WI38 (cell line): ENCODE results near the gene TCOF1.

ENCODE experiments used
- H3K4me3 ChIP-seq: 2 replicates; pipeline ENCODE4 v1.5.1; 2011; ENCODE audit warnings: low read depth, mild to moderate bottlenecking, control low read depth, low read length
- TF ChIP-seq, protein P1 (sequence below): IDR thresholded peaks from 2 replicates; pipeline ENCODE4 v1.5.1; 2012; ENCODE audit warnings: low read depth, mild to moderate bottlenecking, control low read depth, low read length

TCOF1 gene

DNA sequence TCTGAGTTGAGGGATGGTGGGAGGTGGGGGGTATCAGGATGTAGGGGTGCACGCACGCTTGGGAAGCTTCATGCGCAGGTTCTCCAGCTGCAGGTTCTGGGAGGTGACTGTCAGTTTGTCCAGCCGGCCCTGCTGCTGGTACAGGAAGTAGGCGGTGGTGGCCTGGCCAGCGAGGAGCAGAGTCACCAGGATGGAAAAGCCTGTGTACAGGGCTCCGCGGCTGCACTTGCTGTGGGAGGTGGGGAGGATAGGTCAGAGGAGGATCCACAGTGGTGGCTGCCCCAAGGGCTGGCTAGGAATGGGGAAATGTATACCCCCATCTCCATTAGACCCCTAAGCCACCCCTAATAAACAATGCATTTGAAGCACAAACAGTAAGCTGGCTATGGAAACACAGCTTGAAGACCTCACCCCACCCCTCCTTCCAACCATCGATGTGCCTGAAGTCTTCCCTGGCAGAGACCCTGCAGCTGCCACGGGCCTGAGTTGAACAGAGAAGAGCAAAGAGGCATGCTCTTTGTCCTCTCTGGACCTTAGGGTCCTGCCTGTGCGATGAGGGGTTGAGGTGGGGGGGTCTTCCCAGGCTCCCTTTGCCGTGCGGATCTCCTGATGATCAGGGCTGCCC lies 49.7 kb downstream of the TCOF1 start:
- no peak overlapping the region for H3K4me3 ChIP-seq
- TF ChIP-seq, protein P1, sequence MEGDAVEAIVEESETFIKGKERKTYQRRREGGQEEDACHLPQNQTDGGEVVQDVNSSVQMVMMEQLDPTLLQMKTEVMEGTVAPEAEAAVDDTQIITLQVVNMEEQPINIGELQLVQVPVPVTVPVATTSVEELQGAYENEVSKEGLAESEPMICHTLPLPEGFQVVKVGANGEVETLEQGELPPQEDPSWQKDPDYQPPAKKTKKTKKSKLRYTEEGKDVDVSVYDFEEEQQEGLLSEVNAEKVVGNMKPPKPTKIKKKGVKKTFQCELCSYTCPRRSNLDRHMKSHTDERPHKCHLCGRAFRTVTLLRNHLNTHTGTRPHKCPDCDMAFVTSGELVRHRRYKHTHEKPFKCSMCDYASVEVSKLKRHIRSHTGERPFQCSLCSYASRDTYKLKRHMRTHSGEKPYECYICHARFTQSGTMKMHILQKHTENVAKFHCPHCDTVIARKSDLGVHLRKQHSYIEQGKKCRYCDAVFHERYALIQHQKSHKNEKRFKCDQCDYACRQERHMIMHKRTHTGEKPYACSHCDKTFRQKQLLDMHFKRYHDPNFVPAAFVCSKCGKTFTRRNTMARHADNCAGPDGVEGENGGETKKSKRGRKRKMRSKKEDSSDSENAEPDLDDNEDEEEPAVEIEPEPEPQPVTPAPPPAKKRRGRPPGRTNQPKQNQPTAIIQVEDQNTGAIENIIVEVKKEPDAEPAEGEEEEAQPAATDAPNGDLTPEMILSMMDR, result no peak

DNA sequence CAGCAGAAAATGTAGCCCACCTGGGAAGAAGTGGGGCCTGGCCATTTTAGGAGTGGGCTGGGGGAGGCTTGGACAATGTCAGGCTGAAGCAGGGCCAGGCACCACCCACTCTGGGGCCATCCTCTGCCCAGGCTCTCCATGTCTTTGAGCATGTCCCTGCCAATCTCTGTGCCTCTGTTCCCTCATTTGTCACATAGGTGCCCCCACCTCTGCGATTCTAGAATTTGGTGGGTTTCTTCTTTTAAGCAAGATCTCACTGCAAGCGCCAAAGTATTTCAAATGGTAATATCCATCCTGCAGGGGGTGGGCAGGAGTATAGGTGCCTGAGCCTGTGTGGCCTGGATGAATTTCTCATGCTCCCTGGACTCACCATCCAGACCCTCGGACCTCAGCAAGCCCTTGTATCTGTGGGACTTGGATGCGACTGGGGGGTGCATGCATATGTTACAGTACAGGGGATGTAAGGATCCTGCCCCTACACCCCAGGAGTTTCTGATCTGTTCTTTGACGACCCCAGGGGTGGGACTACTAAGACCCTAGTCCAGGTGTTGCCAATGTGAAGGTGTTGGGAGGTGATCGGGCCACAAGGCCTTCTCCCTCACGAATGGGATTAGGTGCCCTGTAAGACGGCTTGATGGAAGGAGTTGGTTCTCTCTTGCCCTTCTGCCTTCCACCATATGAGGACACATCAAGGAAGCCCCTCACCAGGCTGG lies 50.9 kb downstream of the TCOF1 start:
- TF ChIP-seq, protein P1, result no peak

DNA sequence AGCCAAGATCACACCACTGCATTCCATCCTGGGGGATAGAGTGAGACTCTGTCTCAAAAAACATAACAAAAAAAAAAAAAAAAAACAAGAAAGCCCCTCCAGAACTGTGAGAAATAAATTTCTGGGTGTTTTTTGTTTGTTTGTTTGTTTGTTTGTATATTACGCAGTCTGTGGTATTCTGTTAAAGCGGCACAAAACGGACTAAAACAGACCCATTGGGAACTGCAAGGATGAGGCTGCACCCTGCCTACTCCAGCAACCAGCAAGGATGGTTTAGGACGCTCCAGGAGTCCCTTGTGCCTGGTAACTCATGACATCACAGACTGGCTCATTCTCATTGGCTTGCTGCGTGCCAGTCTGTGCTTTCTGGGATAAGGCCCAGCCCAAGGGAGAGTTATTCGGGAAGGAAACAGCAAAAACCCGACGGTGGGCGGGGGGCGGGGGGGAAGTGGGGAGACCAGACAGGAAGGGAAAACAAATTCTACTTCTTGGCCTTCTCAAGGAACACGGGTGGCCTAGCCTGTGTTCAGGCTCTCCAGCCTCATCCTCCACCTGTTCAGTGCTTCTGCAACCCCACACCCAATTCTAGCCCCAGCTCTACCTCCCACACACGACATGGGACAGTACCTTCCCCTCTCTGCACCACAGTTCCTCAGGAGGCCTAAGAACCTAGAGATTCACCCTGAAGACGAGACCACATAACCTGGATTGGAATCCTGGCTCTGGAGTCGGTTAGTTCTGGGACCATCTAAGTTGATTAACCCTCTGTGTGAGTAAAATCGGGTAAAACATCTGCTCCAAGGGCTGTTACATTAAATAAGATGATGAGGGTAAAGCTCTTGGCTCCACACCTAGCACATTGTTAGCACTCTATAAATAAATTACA lies 52.4 kb downstream of the TCOF1 start:
- TF ChIP-seq, protein P1, result no peak
- no peak overlapping the region for H3K4me3 ChIP-seq

More for the DNA sequence above, 50.9 kb downstream of the TCOF1 start:
- H3K4me3 ChIP-seq, result no peak overlapping the region

DNA sequence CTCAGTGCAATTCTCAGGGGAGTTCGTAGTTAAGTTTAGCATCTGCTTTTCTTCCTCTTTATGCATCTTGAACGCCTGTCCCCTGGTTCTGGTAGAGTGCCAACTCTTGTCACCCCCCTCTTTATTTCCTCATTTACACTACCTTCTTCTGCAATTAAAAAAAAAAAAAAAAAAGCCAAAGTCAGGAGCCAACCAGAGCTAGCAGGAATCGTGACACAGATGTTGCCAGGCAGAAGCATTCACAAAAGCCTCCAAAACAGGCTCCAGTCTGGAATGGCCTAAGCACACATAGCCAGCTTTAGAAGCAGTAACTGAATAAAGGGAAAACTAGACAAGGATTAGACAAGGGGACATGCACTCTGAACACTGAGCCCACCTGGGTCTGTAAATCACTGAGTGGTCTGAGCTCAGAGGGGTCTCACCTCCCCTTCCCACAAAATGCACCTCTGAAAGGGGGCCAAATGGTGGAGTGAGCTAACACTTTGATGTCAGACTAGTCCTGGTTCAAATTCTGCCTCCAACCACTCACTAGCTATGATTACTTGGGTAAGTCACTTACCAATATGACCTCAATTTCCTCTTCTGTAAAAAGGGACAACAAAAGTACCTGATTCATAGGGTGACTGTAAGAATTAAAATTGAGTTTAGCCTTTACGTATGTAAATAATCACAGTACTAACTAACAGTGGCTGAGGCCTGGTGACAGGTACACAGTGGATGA lies 53.2 kb downstream of the TCOF1 start:
- TF ChIP-seq, protein P1, result no peak
- H3K4me3 ChIP-seq, result no peak overlapping the region

DNA sequence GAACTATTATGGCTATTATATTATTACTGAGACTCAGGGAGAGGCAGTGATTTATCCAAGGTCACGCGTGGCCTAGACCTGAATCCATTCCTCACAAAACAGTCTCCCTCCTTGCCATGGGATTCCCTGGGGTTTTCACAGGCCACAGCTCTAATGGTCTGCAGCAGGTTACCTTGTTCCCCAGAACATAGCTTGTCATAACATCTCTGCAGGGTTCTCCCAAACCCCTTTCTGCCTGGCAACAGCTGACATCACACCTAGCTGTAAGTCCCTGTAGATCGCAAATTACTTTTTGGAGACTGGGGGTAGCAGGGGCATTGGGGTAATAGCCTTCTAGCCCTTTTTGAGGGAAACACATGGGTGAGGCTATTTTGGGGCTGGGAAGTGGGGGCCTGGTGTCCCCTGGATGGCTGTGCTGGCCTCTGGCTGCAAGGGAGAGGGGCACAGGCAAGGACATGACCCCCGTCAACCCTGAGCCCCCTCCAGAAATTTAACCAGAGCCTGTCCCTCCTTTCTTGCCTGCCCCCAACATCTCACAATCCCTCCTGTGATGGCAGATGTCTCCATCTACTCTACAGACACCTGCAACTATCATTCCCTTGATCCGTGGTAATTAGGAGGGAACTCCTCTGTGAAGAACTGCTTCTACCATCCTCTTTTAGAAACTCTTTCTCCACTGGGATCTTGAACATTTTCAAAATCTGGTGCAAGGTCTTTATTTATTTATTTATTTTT lies 53.9 kb downstream of the TCOF1 start:
- no peak overlapping the region for H3K4me3 ChIP-seq
- TF ChIP-seq, protein P1, result no peak

DNA sequence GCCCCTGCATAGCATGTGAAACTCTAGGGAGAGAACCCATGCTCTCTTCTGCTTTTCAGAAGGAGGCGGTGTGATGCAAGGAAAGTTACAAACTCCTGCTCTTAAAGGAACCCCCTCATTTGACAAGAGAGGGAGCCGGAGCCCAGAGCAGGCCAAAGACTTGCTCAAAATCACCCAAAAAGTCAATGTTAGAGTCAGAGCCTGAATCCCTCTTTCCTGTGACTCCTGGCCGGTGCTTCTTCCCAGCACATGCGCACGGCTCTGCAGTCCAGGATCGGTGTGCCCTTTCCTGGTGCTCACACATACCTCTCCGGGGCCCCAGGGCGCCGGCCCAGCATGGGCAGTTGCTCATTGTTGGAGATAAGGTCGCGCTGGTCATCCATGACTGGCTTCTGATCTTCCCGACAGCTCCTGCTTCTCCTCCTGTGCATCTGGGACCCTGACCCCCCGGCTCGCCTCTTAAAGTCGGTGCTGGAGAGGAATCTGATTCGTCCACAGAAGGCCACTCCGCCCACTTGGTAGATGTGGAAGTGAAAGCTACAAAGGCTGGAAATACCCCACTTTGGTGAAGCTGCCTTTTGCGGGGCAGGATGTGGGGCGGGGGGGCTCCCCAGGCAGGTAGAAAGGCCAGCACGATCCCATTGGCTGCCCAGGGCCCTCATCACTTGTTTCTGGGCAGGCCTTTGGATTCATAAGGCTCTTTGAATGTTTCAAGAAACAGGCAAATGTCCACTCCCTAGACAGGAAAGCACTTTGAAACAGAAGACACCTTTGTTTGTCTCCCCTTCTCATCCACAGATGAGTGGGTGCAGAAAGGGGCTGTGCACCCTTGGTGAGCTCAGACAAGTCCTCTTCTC lies 55.0 kb downstream of the TCOF1 start, which contains the start of gene CD74:
Gene CD74 (minus strand): TSS at position 592 of the 857 bp plus-strand sequence. CDS start 161 bp downstream, at position 431.
- no peak within 1 kb of the TSS for H3K4me3 ChIP-seq
- TF ChIP-seq, protein P1, result no peak
